Measurements from ENCODE around the gene SRP9.

Gene SRP9

GRCh38 chr1:225777583-225778336 is at the start of gene SRP9:
TSS of gene SRP9 (plus strand) at chr1:225777826. CDS start at chr1:225777941, 115 bp downstream.
- DNase-seq, result peak; percentile 100

DNA sequence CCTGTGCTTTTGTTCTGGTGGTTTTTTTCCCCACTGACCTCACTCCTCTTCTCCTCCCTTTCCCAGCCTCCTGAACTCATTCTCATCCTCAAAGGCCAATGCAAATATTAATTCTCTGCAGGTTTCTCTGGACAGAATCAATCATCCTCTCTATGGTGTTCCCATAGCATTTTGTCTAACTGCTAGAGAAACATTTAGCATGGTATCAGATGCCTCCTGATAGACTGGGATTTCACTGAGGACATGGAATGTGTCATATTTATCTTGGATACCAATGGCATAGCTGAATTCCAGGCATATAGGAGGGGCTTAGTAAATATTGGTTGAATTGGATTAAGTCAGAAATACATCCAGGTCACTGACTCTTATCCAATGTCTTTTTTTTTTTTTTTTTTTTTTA is 46.1 kb upstream of the SRP9 start:
- no peak for DNase-seq

DNA sequence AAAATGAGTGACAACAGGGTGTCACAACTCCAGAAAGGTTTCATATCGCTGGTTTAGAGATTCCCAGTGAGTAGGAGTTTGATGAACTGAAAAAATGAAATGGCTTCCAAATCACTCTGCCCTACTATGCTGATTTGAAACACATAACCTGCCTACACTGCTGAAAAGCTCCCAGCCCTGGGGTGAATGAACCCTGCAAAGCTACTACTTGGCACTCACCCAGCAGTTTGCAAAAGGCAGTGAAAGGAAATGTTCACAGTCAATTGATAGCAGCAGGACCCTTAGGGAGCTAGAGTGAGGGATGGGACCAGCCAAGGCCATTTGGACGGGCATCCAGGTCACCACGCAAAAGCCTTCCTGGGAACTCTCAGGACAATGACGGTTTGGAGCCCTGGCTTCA is 44.4 kb upstream of the SRP9 start:
- no peak for DNase-seq

DNA sequence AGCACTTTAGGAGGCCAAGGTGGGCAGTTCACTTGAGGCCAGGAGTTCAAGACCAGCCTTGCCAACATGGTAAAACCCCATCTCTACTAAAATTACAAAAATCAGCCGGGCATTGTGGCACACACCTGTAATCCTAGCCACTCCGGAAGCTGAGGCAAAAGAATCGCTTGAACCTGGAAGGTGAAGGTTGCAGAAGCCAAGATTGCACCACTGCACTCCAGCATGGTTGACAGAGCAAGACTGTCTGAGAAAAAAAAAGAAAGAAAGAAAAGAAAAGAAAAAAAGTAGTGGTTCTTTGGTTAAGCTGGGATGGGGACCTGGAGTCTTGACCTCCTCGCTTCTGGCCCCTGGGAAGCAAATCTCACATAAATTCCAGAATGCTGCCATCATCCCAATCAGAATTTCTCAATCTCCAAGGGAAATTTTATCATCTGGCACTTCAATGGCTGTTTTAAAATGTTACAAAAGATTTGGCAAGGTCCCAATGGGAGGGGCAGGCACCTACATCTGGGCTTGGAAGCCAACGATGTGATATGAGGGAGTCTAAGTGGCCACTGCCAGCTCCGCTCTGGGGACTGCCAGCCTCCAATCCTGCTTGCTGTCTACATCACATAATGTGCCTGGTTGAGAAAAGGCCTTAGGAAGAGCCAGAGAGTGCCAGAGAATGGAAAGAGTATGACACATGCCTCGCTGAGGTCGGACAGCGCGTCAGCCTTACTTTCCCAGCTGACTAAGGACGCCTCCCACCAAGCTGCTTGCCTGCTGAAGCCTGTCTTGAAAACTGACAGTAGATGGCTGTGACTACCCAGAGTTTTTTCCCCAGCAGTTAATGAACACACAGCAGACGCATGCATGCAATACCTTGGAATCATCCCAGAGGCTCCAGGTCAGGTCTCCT is 42.1 kb upstream of the SRP9 start:
- no peak for DNase-seq

DNA sequence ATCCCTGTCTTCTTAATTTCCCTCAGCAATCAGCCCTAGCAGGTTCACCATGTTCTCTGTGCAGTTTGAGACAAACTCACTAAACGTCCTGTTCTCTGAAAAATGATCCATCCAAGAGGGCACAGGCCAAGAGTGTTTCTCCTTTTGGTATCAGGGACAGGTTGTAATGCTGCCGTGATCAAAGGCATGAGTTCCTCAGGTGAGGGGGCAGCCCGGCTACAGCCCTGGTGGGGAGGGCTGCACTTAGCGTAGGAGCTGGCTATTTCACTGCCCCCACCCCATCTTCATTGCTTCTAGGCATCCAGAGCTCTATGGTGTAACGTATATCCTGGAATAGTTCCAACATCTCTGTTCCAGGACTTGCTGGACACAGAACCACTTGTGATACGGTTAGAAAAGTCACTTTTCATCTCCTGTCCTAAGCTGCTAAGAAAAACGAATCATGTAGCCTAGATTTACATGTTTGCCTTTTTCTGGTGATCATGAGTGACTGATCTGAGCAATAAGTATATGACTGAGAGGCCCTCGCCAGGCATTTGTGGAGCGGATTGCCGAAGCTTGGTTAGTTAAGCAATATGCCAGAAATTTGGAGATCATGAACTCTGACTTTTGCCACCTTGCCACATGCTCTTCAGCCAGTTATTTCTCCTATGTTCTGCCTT is 41.1 kb upstream of the SRP9 start:
- DNase-seq, result no peak

- DNase-seq, result no peak
Measured at GRCh38 chr1:225737161-225737560, 40.5 kb upstream of the SRP9 start.

DNA sequence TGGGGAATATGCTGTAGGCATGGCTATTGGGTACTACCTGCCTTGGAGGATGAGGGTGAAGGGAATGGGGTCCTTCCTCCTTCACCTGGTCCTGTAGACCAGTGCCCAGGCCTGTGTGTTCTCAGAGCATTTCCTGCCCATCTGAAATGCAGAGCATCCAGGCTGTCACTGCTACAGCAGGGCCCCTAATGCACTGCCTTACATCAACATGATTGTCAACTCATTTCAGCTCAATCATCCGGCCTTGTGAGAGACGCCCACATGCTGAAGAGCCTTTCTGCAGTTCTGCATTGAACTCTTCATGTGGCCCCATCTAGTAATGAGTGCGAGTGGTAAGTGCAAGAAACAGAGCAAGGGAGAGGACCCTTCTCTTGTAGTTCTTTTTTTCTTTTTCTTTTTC is 39.8 kb upstream of the SRP9 start:
- no peak for DNase-seq

DNA sequence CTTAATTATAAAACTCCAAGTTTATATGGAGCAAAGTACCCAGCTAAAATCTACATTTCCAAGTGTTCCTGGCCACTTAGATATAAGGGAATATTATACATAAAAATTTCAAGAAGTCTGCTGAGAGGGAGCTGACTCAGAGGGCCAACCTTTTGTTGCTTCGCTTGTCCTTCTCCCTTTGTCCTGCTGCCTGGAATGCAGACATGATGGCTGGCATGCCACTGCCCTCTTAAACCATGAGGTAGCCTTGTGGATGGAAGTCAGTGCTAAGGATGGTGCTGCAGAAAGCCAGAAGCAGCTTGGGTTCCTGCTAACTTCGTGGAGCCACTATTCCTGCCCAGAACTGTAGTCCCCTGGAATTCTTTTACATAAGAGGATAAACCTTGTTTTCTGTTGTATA is 38.9 kb upstream of the SRP9 start:
- no peak for DNase-seq

DNA sequence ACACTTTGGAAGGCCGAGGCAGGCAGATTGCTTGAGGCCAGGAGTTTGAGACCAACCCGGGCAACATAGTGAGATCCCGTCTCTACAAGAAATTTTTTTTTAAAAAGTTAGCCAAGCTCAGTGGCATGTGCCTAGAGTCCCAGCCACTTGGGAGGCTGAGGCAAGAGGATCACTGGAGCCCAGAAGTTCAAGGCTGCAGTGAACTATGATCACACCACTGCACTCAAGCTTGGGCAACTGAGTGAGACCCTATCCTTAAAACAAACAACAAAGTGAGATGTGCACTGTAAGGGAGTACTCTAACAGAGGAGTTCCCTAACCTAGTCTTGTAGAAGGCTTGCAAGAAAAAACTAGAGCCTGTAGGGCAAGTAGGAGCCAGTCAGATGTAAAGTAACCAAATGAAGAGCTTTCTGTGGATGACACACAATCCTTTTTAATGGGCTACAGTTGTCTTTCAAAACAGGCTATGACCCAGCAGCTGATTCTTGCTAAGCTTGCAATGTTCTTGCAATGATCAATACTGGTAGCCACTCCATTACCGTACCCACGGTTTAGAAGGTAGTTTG is 38.0 kb upstream of the SRP9 start:
- DNase-seq, result no peak

DNA sequence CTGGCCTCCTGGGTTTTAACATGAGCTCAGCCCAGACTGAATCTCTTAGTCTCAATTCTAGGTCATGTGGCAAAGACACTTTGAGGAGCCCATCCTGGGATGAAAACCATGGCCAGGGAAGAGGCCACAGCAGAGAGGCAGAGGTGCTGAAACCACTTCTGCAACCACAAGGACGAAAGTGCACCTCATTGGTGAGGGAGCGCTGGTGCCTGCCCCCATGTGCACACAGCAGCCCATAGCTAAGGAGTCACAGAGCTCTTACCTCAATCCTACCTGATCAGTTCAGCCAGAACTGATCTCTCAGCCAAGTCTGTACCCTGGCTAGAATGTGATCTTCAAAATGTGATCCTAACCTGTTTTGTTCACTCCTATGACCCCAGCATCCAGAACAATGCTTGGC is 32.9 kb upstream of the SRP9 start:
- DNase-seq, result no peak

- no peak for DNase-seq
Measured at GRCh38 chr1:225745273-225745672, 32.4 kb upstream of the SRP9 start.

GRCh38 chr1:225746361-225747179 is 31.1 kb upstream of the SRP9 start:
- no peak for DNase-seq

- no peak for DNase-seq
Measured at GRCh38 chr1:225747566-225747965, 30.1 kb upstream of the SRP9 start.

- DNase-seq, result no peak
Measured at GRCh38 chr1:225748529-225748928, 29.1 kb upstream of the SRP9 start.

DNA sequence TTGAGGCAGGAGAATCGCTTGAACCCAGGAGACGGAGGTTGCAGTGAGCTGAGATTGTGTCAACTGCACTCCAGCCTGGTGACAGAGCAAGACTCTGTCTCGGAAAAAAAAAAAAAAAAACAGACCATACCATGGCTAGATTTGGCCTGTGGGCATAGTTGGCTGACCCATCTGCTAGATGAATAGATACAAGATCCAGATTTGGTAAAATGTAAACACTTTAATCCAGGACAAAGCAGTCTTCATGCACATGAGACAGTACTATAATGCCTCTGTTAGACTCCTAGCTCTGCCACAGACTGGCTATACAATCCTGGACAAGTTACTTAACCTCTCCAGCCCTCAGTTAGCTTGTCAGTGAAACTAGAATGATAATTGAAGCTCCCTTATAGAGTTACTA is 27.9 kb upstream of the SRP9 start:
- DNase-seq, result no peak

DNA sequence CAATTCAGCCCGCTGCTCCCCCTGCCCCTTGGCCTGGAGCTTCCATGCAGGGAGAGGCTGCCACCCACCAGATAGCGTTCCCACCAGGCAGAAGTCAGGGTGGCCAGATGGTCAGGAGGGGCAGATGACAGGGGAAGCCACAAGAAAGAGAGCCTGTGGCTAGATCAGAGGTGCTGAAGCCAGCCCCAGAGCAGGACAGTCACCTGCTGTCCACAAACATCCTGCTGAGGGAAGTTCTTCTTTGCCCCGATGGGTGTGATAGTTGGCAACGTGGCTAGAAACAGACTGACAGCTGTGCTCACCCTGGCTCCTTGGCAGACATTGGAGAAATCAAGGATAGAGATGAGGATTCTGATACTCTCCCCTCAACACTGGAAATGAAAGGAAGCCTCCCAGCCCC is 27.2 kb upstream of the SRP9 start:
- DNase-seq, result no peak

GRCh38 chr1:225750875-225751824 is 26.5 kb upstream of the SRP9 start:
- no peak for DNase-seq

- DNase-seq, result no peak
Measured at GRCh38 chr1:225752245-225752644, 25.4 kb upstream of the SRP9 start.

DNA sequence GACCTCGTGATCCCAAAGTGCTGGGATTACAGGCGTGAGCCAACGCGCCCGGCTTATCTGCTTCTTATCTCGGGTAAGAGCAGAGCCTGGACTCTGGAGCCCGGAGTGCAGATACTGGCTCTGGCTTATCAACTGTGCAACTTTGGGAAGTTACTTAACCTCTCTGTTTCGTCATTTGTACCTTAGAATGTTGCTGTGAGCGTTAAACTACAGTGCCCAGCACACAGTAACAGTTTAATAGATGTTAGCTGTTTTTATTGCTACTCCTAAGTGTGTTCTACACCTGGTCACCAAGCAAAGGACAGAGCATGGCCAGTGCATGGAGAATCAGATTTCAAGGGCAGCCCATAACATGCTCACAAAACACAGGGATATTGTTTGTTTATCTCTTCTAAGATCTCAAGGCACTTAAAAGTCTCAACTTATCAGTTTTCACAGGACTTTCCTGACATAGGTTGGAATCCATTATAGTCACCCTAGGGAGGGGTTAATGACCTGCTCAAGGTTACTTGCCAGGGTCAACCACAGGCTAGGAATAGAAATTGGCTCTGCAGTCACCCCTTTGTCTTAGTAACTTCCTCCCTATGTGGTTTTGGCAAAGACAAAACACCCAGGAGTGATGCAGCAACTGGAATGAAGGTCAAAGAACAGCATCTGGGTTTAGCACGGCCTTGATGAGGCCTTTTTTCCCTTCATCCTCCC is 22.5 kb upstream of the SRP9 start:
- DNase-seq, result no peak

DNA sequence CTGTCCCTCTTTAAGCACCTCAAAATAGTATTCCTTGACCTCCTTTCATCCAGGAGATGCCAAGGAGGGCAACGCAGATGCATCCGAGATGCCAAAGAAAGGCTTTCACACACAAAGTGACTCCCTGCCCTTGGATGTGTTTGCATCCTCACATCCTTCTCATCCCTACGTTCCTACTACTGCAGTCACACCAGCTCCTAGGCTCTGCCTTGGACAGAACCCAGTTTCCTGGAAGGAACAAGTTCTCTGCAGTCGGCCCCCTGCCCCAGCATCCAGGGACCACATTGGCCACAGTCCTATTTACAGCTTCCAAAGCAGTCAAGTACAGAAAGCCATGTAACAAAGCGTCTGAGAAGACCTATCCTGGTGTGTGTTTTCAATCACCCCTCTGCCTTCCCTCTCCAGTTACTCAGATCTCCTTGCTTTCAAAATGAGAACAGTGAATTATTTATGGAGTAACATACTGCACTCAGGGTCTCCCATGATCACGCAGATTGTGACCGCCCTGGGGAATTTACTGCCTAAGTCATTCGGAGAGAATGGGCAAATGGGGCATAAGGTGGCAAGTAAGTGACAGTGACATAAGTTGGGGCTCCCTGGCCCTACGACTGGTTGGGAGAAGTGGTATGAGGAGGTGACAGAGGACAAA is 21.8 kb upstream of the SRP9 start:
- no peak for DNase-seq
